ENCODE results near the gene CFAP53.

Gene CFAP53

GRCh38 chr18:50287441-50288347, 21.4 kb upstream of the CFAP53 start, which contains the start of gene CXXC1:
CXXC1 (minus strand) TSS chr18:50287692; CDS start chr18:50287589, 103 bp downstream.
- H3K4me3 ChIP-seq (ENCODE audit: control insufficient read depth, low read depth, low read length) = peak within 1 kb of the TSS; percentile 98
- DNase-seq (ENCODE audit: low read depth) = peak; percentile 99
- TF ChIP-seq CTCF (IDR thresholded peaks at IDR 0.05; ENCODE audit: control insufficient read depth, insufficient read depth, low read depth, low read length, missing control alignments) = peak; percentile 58

- H3K4me3 ChIP-seq (ENCODE audit: control insufficient read depth, low read depth, low read length) = peak overlapping the region; percentile 98
- no peak for DNase-seq (ENCODE audit: low read depth)
- TF ChIP-seq CTCF (IDR thresholded peaks at IDR 0.05; ENCODE audit: control insufficient read depth, insufficient read depth, low read depth, low read length, missing control alignments) = no peak
Observed at GRCh38 chr18:50287028-50287440, 20.7 kb upstream of the CFAP53 start.

GRCh38 chr18:50286391-50287027, 20.2 kb upstream of the CFAP53 start:
- peak overlapping the region; percentile 98 for H3K4me3 ChIP-seq (ENCODE audit: control insufficient read depth, low read depth, low read length)
- no peak for TF ChIP-seq CTCF (IDR thresholded peaks at IDR 0.05; ENCODE audit: control insufficient read depth, insufficient read depth, low read depth, low read length, missing control alignments)
- DNase-seq (ENCODE audit: low read depth) = no peak

- H3K4me3 ChIP-seq (ENCODE audit: control insufficient read depth, low read depth, low read length) = no peak overlapping the region
- no peak for TF ChIP-seq CTCF (IDR thresholded peaks at IDR 0.05; ENCODE audit: control insufficient read depth, insufficient read depth, low read depth, low read length, missing control alignments)
- no peak for DNase-seq (ENCODE audit: low read depth)
Observed at GRCh38 chr18:50285631-50286321, 19.5 kb upstream of the CFAP53 start.

- no peak for TF ChIP-seq CTCF (IDR thresholded peaks at IDR 0.05; ENCODE audit: control insufficient read depth, insufficient read depth, low read depth, low read length, missing control alignments)
- DNase-seq (ENCODE audit: low read depth) = no peak
Observed at GRCh38 chr18:50285071-50285470, 18.8 kb upstream of the CFAP53 start.

GRCh38 chr18:50284255-50284885, 18.1 kb upstream of the CFAP53 start:
- no peak for TF ChIP-seq CTCF (IDR thresholded peaks at IDR 0.05; ENCODE audit: control insufficient read depth, insufficient read depth, low read depth, low read length, missing control alignments)
- no peak for DNase-seq (ENCODE audit: low read depth)
- no peak overlapping the region for H3K4me3 ChIP-seq (ENCODE audit: control insufficient read depth, low read depth, low read length)

More at GRCh38 chr18:50285071-50285470, 18.8 kb upstream of the CFAP53 start:
- no peak overlapping the region for H3K4me3 ChIP-seq (ENCODE audit: control insufficient read depth, low read depth, low read length)
